Astrocyte (in vitro differentiated cells and primary cell): Measurements from ENCODE around the gene TPST2.

ENCODE experiments used
- EZH2 ChIP-seq: IDR thresholded peaks from 2 replicates; pipeline ENCODE4 v1.6.1; 2012; ENCODE audit warnings: mild to moderate bottlenecking, low read length, inconsistent platforms; ENCODE audit not compliant: insufficient read depth
- TF ChIP-seq, protein P1 (sequence below): IDR thresholded peaks from 2 replicates; pipeline ENCODE4 v1.5.1; 2011; ENCODE audit warnings: low read depth, mild to moderate bottlenecking, inconsistent platforms, low read length, moderate library complexity; ENCODE audit not compliant: insufficient read depth

DNA sequence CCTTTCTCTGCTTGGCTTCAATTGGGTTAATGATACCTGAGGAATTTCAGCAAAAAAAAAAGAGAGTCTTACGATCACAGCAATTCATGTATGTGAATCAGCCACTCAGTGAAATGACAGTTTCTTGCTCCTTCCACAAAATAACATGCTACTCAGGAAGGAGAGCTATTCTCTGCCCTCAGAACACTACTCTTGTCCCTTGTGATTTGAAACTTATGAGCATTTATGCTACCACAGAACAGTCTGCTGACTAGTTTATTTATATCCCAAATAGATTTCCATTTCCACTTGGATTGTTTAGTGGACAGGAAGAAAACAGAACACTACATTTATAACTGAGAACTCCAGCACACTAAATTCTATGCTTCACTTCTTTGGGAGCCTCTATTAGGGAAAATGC is 86.2 kb downstream of the TPST2 start:
- TF ChIP-seq, protein P1, sequence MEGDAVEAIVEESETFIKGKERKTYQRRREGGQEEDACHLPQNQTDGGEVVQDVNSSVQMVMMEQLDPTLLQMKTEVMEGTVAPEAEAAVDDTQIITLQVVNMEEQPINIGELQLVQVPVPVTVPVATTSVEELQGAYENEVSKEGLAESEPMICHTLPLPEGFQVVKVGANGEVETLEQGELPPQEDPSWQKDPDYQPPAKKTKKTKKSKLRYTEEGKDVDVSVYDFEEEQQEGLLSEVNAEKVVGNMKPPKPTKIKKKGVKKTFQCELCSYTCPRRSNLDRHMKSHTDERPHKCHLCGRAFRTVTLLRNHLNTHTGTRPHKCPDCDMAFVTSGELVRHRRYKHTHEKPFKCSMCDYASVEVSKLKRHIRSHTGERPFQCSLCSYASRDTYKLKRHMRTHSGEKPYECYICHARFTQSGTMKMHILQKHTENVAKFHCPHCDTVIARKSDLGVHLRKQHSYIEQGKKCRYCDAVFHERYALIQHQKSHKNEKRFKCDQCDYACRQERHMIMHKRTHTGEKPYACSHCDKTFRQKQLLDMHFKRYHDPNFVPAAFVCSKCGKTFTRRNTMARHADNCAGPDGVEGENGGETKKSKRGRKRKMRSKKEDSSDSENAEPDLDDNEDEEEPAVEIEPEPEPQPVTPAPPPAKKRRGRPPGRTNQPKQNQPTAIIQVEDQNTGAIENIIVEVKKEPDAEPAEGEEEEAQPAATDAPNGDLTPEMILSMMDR, result no peak
- TF ChIP-seq EZH2, result no peak
